Eye (tissue), 1 donor: ENCODE results near the gene TBC1D16.

Experiments
- DNase-seq: peaks from one replicate; pipeline ENCODE4 v3.0.0-alpha.2; 2015

TBC1D16 gene

GRCh38 chr17:79987187-79987934, 48.3 kb downstream of the TBC1D16 start:
- DNase-seq = no peak

GRCh38 chr17:79986411-79987186, 49.1 kb downstream of the TBC1D16 start:
- DNase-seq = no peak

GRCh38 chr17:79985943-79986391, 49.7 kb downstream of the TBC1D16 start:
- DNase-seq = no peak

GRCh38 chr17:79985361-79985942, 50.2 kb downstream of the TBC1D16 start:
- no peak for DNase-seq

GRCh38 chr17:79984877-79985276, 50.8 kb downstream of the TBC1D16 start:
- no peak for DNase-seq

GRCh38 chr17:79984045-79984840, 51.4 kb downstream of the TBC1D16 start:
- no peak for DNase-seq

GRCh38 chr17:79983456-79983855, 52.2 kb downstream of the TBC1D16 start:
- no peak for DNase-seq

GRCh38 chr17:79982986-79983385, 52.7 kb downstream of the TBC1D16 start:
- DNase-seq = no peak

- DNase-seq = peak; percentile 71
Measured at GRCh38 chr17:79981661-79982101, 54.0 kb downstream of the TBC1D16 start.

- peak; percentile 67 for DNase-seq
Measured at GRCh38 chr17:79981090-79981489, 54.6 kb downstream of the TBC1D16 start.

GRCh38 chr17:79980246-79981043, 55.2 kb downstream of the TBC1D16 start:
- no peak for DNase-seq

- no peak for DNase-seq
Measured at GRCh38 chr17:79979816-79980215, 55.9 kb downstream of the TBC1D16 start.

GRCh38 chr17:79979221-79979741, 56.4 kb downstream of the TBC1D16 start:
- DNase-seq = peak; percentile 55

GRCh38 chr17:79978548-79978855, 57.2 kb downstream of the TBC1D16 start:
- peak; percentile 58 for DNase-seq

- DNase-seq = peak; percentile 76
Measured at GRCh38 chr17:79977708-79978547, 57.7 kb downstream of the TBC1D16 start.

GRCh38 chr17:79977161-79977631, 58.5 kb downstream of the TBC1D16 start:
- DNase-seq = no peak

- no peak for DNase-seq
Measured at GRCh38 chr17:79976451-79976850, 59.2 kb downstream of the TBC1D16 start.

- DNase-seq = no peak
Measured at GRCh38 chr17:79975498-79976134, 60.1 kb downstream of the TBC1D16 start.

- no peak for DNase-seq
Measured at GRCh38 chr17:79974566-79975497, 60.8 kb downstream of the TBC1D16 start.
